HEK293 (cell line): ENCODE measurements around the gene M1AP.
A peak's percentile ranks its signal among the peaks of the same experiment; 100 is the strongest.

Source experiments
- CTCF ChIA-PET: fragments of 350-600 bp; formaldehyde crosslinking; extraction: SDS; loops from one replicate; lab custom pipeline; 2021; ENCODE audit warnings: antibody characterized with exemption; lab: Yijun Ruan, JAX
- POLR2A ChIA-PET: fragments of 300-600 bp; formaldehyde crosslinking; extraction: SDS; loops from one replicate; lab custom pipeline; 2020; ENCODE audit warnings: antibody characterized with exemption, inconsistent platforms; lab: Yijun Ruan, JAX
- H3K27ac ChIP-seq: fragments of 200-500 bp; sonication (Bioruptor generic); 2 replicates; pipeline ENCODE4 v1.5.1; 2014; ENCODE audit warnings: low read depth, low read length, control low read depth, inconsistent platforms; ENCODE audit errors: extremely low read depth
- H3K36me3 ChIP-seq, 2 experiments: fragments of 200-500 bp in 1 of 2; sonication (Bioruptor generic) in 1 of 2; 1 replicate in 1 of 2; 2 replicates in 1 of 2; pipeline ENCODE4 v1.5.1; 2014 to 2017; ENCODE audit warnings: inconsistent platforms in 2 of 2, low read length in 2 of 2; ENCODE audit not compliant: control insufficient read depth in 2 of 2, insufficient read depth in 1 of 2
- H3K4me1 ChIP-seq: fragments of 200-500 bp; sonication (Bioruptor generic); 2 replicates; pipeline ENCODE4 v1.5.1; 2014; ENCODE audit warnings: mild to moderate bottlenecking, low read length, inconsistent platforms; ENCODE audit not compliant: control insufficient read depth, insufficient read depth
- H3K4me3 ChIP-seq: 2 replicates; pipeline ENCODE4 v1.5.1; 2011; ENCODE audit warnings: low read depth, mild to moderate bottlenecking, control low read depth, low read length, moderate library complexity
- H3K9me3 ChIP-seq: fragments of 200-500 bp; sonication (Bioruptor generic); 2 replicates; pipeline ENCODE4 v1.5.1; 2014; ENCODE audit warnings: low read depth, low read length, inconsistent platforms; ENCODE audit not compliant: control insufficient read depth, insufficient read depth
- FEZF1 ChIP-seq: fragments of 450-650 bp; formaldehyde crosslinking; IDR thresholded peaks from 2 replicates; pipeline ENCODE4 v1.5.1; 2016; ENCODE audit warnings: missing biosample characterization, missing genetic modification characterization
- IKZF3 ChIP-seq: fragments of 450-650 bp; IDR thresholded peaks from 2 replicates; pipeline ENCODE4 v1.5.0; 2018; ENCODE audit warnings: missing biosample characterization, mild to moderate bottlenecking, missing genetic modification characterization, moderate library complexity
- MZF1 ChIP-seq: fragments of 450-650 bp; formaldehyde crosslinking; IDR thresholded peaks from 2 replicates; pipeline ENCODE4 v1.5.1; 2017; ENCODE audit warnings: missing biosample characterization, missing genetic modification characterization, borderline replicate concordance
- OSR2 ChIP-seq: fragments of 450-650 bp; formaldehyde crosslinking; IDR thresholded peaks from 2 replicates; pipeline ENCODE4 v1.5.1; 2016; ENCODE audit warnings: missing biosample characterization, missing genetic modification characterization
- ZBTB21 ChIP-seq: fragments of 450-650 bp; formaldehyde crosslinking; IDR thresholded peaks from 2 replicates; pipeline ENCODE4 v1.5.1; 2017; ENCODE audit warnings: missing biosample characterization, missing genetic modification characterization
- ZFP69B ChIP-seq: fragments of 450-650 bp; formaldehyde crosslinking; IDR thresholded peaks from 2 replicates; pipeline ENCODE4 v1.5.1; 2016; ENCODE audit warnings: missing biosample characterization, missing genetic modification characterization
- ZNF10 ChIP-seq: fragments of 450-650 bp; formaldehyde crosslinking; IDR thresholded peaks from 2 replicates; pipeline ENCODE4 v1.5.1; 2017; ENCODE audit warnings: missing biosample characterization, missing genetic modification characterization
- ZNF112 ChIP-seq: fragments of 450-650 bp; formaldehyde crosslinking; IDR thresholded peaks from 2 replicates; pipeline ENCODE4 v1.5.0; 2017; ENCODE audit warnings: missing biosample characterization, missing genetic modification characterization
- ZNF114 ChIP-seq: fragments of 450-650 bp; formaldehyde crosslinking; IDR thresholded peaks from 2 replicates; pipeline ENCODE4 v1.5.0; 2017; ENCODE audit warnings: missing biosample characterization, missing genetic modification characterization
- ZNF138 ChIP-seq: fragments of 450-650 bp; formaldehyde crosslinking; IDR thresholded peaks from 2 replicates; pipeline ENCODE4 v1.5.1; 2016; ENCODE audit warnings: missing biosample characterization, missing genetic modification characterization, borderline replicate concordance
- ZNF140 ChIP-seq: fragments of 450-650 bp; formaldehyde crosslinking; IDR thresholded peaks from 2 replicates; pipeline ENCODE4 v1.5.1; 2016; ENCODE audit warnings: missing biosample characterization, missing genetic modification characterization
- ZNF155 ChIP-seq: fragments of 450-650 bp; formaldehyde crosslinking; IDR thresholded peaks from 2 replicates; pipeline ENCODE4 v1.5.1; 2016; ENCODE audit warnings: missing biosample characterization, missing genetic modification characterization
- ZNF239 ChIP-seq: fragments of 450-650 bp; formaldehyde crosslinking; IDR thresholded peaks from 2 replicates; pipeline ENCODE4 v1.5.1; 2016; ENCODE audit warnings: missing biosample characterization, missing genetic modification characterization
- ZNF24 ChIP-seq: fragments of 450-650 bp; formaldehyde crosslinking; IDR thresholded peaks from 2 replicates; pipeline ENCODE4 v1.5.1; 2016; ENCODE audit warnings: missing biosample characterization, missing genetic modification characterization
- ZNF354C ChIP-seq: fragments of 450-650 bp; formaldehyde crosslinking; IDR thresholded peaks from 2 replicates; pipeline ENCODE4 v1.5.1; 2016; ENCODE audit warnings: missing biosample characterization, missing genetic modification characterization, low read depth, borderline replicate concordance
- ZNF394 ChIP-seq: fragments of 450-650 bp; formaldehyde crosslinking; IDR thresholded peaks from 2 replicates; pipeline ENCODE4 v1.5.1; 2016; ENCODE audit warnings: missing biosample characterization, missing genetic modification characterization, mild to moderate bottlenecking, moderate library complexity, borderline replicate concordance
- ZNF571 ChIP-seq: fragments of 450-650 bp; formaldehyde crosslinking; IDR thresholded peaks from 2 replicates; pipeline ENCODE4 v1.5.0; 2017; ENCODE audit warnings: missing biosample characterization, missing genetic modification characterization
- ZNF626 ChIP-seq: fragments of 450-650 bp; sonication (Bioruptor Pico); formaldehyde crosslinking; IDR thresholded peaks from 2 replicates; pipeline ENCODE4 v1.5.1; 2018; ENCODE audit warnings: missing biosample characterization, missing genetic modification characterization, inconsistent platforms
- ZNF660 ChIP-seq: fragments of 450-650 bp; IDR thresholded peaks from 2 replicates; pipeline ENCODE4 v1.5.1; 2018; ENCODE audit warnings: missing biosample characterization, mild to moderate bottlenecking, missing genetic modification characterization
- ZNF707 ChIP-seq: fragments of 450-650 bp; formaldehyde crosslinking; IDR thresholded peaks from 2 replicates; pipeline ENCODE4 v1.5.1; 2016; ENCODE audit warnings: missing biosample characterization, missing genetic modification characterization
- ZSCAN30 ChIP-seq: fragments of 450-650 bp; IDR thresholded peaks from 2 replicates; pipeline ENCODE4 v1.5.1; 2018; ENCODE audit warnings: missing biosample characterization, mild to moderate bottlenecking, missing genetic modification characterization, moderate library complexity
- TF ChIP-seq, protein P1 (sequence below): fragments of 450-650 bp; formaldehyde crosslinking; IDR thresholded peaks from 2 replicates; pipeline ENCODE4 v1.5.1; 2017; ENCODE audit warnings: missing biosample characterization, mild to moderate bottlenecking, missing genetic modification characterization, moderate library complexity
- TF ChIP-seq, protein P2 (sequence below): fragments of 450-650 bp; formaldehyde crosslinking; IDR thresholded peaks from 2 replicates; pipeline ENCODE4 v1.5.1; 2016; ENCODE audit warnings: missing biosample characterization, missing genetic modification characterization
- TF ChIP-seq, protein P3 (sequence below): IDR thresholded peaks from 2 replicates; pipeline ENCODE4 v1.6.1; 2011; ENCODE audit warnings: mild to moderate bottlenecking, low read depth, low read length, borderline replicate concordance
- TF ChIP-seq, protein P4 (sequence below): fragments of 450-650 bp; formaldehyde crosslinking; conservative IDR thresholded peaks from 2 replicates; pipeline ENCODE4 v1.5.1; 2016; ENCODE audit warnings: low read depth, missing biosample characterization, missing genetic modification characterization

Gene M1AP

DNA sequence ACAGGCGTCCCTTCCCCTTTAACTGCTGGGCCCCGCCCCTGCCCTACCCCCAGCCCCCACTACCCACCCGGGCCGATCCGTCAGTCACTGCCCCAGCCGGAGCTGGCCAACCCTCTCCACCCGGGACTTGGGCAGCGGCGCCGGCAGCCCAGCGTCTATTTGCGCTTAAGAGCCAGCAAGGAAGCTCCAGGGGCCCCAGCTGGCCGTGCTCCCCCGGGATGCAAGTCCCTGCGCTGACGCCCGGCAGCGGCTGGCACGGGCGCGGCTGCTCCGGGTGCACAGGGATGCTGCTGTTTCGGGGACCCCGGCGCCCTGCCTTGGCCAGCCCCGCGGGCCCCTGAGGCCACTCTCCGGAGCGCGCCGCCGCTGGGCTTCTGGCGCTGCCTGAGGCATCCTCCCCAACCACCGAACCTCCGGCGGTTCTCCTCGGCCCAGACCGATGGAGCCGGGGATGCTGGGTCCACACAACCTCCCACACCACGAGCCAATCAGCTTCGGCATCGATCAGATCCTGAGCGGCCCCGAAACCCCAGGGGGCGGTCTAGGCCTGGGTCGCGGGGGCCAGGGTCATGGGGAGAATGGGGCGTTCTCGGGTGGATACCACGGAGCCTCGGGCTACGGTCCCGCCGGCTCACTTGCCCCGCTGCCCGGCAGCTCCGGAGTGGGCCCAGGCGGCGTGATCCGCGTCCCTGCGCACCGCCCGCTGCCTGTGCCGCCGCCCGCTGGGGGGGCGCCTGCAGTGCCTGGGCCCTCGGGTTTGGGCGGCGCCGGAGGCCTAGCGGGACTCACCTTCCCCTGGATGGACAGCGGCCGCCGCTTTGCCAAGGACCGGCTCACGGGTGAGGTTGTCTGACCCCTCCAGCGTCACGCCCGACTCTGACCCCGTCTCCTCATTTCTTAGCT, 133.5 kb downstream of the M1AP start, which contains the start of gene TLX2:
Gene TLX2 (plus strand): TSS at position 83 of the 903 bp plus-strand sequence. CDS start 357 bp downstream, at position 440.
- no peaks in the 10 kb centered on the region for H3K4me1 ChIP-seq
- ChIA-PET CTCF (no interaction called here), POLR2A (interaction anchor here (0.9 to 1.0 kb wide), 2 partner anchors 11 to 15 kb away, joined by 3 to 4 read pairs; partner anchors contain the start of genes AUP1, DQX1 and HTRA2)
- no peak within 1 kb of the TSS for H3K27ac ChIP-seq
- peak within 1 kb of the TSS; percentile 26 for H3K4me3 ChIP-seq
- no peaks in the 10 kb centered on the region for H3K36me3 ChIP-seq
- no peaks in the 10 kb centered on the region for H3K9me3 ChIP-seq
- TF ChIP-seq FEZF1 = no peak
- TF ChIP-seq ZNF138 (tag by site-specific recombination) = no peak
- no peak for TF ChIP-seq ZNF707 (tag by site-specific recombination)
- TF ChIP-seq IKZF3 = no peak
- TF ChIP-seq ZSCAN30 (tag by site-specific recombination) = no peak
- TF ChIP-seq, protein P1, sequence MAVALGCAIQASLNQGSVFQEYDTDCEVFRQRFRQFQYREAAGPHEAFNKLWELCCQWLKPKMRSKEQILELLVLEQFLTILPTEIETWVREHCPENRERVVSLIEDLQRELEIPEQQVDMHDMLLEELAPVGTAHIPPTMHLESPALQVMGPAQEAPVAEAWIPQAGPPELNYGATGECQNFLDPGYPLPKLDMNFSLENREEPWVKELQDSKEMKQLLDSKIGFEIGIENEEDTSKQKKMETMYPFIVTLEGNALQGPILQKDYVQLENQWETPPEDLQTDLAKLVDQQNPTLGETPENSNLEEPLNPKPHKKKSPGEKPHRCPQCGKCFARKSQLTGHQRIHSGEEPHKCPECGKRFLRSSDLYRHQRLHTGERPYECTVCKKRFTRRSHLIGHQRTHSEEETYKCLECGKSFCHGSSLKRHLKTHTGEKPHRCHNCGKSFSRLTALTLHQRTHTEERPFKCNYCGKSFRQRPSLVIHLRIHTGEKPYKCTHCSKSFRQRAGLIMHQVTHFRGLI (tag by site-specific recombination) = no peak
- TF ChIP-seq OSR2 (tag by site-specific recombination) = no peak
- TF ChIP-seq ZNF140 (tag by site-specific recombination) = no peak
- TF ChIP-seq, protein P2, sequence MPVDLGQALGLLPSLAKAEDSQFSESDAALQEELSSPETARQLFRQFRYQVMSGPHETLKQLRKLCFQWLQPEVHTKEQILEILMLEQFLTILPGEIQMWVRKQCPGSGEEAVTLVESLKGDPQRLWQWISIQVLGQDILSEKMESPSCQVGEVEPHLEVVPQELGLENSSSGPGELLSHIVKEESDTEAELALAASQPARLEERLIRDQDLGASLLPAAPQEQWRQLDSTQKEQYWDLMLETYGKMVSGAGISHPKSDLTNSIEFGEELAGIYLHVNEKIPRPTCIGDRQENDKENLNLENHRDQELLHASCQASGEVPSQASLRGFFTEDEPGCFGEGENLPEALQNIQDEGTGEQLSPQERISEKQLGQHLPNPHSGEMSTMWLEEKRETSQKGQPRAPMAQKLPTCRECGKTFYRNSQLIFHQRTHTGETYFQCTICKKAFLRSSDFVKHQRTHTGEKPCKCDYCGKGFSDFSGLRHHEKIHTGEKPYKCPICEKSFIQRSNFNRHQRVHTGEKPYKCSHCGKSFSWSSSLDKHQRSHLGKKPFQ = no peak
- TF ChIP-seq, protein P3, sequence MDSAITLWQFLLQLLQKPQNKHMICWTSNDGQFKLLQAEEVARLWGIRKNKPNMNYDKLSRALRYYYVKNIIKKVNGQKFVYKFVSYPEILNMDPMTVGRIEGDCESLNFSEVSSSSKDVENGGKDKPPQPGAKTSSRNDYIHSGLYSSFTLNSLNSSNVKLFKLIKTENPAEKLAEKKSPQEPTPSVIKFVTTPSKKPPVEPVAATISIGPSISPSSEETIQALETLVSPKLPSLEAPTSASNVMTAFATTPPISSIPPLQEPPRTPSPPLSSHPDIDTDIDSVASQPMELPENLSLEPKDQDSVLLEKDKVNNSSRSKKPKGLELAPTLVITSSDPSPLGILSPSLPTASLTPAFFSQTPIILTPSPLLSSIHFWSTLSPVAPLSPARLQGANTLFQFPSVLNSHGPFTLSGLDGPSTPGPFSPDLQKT = no peak
- no peak for TF ChIP-seq ZNF24 (tag by site-specific recombination)
- TF ChIP-seq ZNF155 = no peak
- no peak for TF ChIP-seq ZNF571 (tag by site-specific recombination)
- no peak for TF ChIP-seq ZBTB21 (tag by site-specific recombination)
- no peak for TF ChIP-seq ZNF10 (tag by site-specific recombination)
- no peak for TF ChIP-seq ZFP69B (tag by site-specific recombination)
- no peak for TF ChIP-seq ZNF112 (tag by site-specific recombination)
- TF ChIP-seq ZNF239 (tag by site-specific recombination) = no peak
- TF ChIP-seq, all 188 proteins: peak for 0

DNA sequence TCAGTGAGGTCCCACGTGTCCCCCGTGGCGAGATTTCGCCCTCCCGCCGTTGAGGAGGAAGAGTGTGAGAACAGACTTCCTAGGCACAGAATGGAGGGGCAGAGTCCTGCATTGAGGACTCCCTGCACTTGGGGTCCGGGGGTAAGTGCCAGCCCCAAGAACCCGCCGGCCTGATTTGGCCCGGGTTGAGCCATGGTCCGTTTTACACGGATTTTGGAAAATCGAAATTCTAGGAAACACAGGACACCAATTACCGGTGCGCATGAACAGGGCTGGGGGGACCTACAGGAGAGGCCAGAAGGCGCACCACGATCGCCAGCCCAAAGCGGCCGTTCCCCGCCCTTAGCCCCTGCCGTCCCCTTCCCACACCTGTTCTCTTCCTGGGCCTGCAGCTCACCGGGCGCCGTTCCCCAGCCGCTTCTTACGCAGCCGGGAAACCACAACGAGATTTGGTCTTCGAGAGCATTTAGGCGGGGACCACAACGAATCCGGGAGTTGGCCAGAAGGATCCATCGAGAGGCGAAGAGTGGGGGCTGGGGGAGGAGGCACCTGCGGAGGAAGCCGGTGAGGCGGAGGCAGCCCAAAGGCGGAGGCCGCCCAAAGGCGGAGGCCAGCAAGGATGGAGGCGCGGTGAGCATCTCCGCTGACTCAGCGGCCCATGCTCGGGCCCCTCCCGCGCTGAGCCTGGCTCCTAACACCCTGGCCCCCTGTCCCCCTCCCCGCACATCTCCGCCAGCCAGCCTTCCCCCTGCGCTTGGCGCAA, 134.3 kb downstream of the M1AP start:
- Histone ChIP-seq H3K4me3 (peak overlapping the region; percentile 26), H3K36me3 (no peaks in the 10 kb centered on the region), H3K27ac (no peak overlapping the region), H3K4me1 (no peaks in the 10 kb centered on the region), H3K9me3 (no peaks in the 10 kb centered on the region)
- ChIA-PET POLR2A (no interaction called here), CTCF (no interaction called here)
- no peak for TF ChIP-seq ZNF114 (tag by site-specific recombination)
- TF ChIP-seq MZF1 (tag by site-specific recombination) = no peak
- TF ChIP-seq, protein P4, sequence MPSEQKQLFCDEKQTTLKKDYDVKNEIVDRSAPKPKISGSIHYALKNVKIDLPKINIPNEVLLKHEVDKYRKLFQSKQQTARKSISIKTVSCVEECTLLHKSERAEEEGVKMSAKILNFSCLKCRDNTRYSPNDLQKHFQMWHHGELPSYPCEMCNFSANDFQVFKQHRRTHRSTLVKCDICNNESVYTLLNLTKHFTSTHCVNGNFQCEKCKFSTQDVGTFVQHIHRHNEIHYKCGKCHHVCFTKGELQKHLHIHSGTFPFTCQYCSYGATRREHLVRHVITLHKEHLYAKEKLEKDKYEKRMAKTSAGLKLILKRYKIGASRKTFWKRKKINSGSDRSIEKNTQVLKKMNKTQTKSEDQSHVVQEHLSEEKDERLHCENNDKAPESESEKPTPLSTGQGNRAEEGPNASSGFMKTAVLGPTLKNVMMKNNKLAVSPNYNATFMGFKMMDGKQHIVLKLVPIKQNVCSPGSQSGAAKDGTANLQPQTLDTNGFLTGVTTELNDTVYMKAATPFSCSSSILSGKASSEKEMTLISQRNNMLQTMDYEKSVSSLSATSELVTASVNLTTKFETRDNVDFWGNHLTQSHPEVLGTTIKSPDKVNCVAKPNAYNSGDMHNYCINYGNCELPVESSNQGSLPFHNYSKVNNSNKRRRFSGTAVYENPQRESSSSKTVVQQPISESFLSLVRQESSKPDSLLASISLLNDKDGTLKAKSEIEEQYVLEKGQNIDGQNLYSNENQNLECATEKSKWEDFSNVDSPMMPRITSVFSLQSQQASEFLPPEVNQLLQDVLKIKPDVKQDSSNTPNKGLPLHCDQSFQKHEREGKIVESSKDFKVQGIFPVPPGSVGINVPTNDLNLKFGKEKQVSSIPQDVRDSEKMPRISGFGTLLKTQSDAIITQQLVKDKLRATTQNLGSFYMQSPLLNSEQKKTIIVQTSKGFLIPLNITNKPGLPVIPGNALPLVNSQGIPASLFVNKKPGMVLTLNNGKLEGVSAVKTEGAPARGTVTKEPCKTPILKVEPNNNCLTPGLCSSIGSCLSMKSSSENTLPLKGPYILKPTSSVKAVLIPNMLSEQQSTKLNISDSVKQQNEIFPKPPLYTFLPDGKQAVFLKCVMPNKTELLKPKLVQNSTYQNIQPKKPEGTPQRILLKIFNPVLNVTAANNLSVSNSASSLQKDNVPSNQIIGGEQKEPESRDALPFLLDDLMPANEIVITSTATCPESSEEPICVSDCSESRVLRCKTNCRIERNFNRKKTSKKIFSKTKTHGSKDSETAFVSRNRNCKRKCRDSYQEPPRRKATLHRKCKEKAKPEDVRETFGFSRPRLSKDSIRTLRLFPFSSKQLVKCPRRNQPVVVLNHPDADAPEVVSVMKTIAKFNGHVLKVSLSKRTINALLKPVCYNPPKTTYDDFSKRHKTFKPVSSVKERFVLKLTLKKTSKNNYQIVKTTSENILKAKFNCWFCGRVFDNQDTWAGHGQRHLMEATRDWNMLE (tag by site-specific recombination) = no peak
- no peak for TF ChIP-seq ZNF660 (tag by site-specific recombination)
- TF ChIP-seq ZNF626 (tag by site-specific recombination) = no peak
- TF ChIP-seq ZNF394 (tag by site-specific recombination) = no peak
- no peak for TF ChIP-seq ZNF354C (tag by site-specific recombination)
